Tibial nerve (tissue), 4 donors: ENCODE measurements around the gene MPEG1. TPM values are rescaled to one million over a fixed set of nuclear protein-coding genes. Genes with fewer than 3 reads are reported as not detected.
A peak's percentile ranks its signal among the peaks of the same experiment; 100 is the strongest.

ENCODE experiments used
- DNase-seq, 2 donors: peaks; one replicate each; pipeline ENCODE4 v3.0.0-alpha.2; 2019; ENCODE audit warnings: low spot score in 2 of 2
- H3K27ac ChIP-seq, 4 donors: fragments of 200-600 bp; sonication (generic) in 3 of 4; one replicate each; pipeline ENCODE4 v1.5.1; 2017 to 2019; ENCODE audit warnings: mild to moderate bottlenecking in 1 of 4
- H3K27me3 ChIP-seq, 2 donors: fragments of 200-600 bp; sonication (generic) in 1 of 2; one replicate each; pipeline versions ENCODE4 v1.5.1 to v1.6.0; 2017 to 2019
- H3K36me3 ChIP-seq, 3 donors: fragments of 200-600 bp; sonication (generic); one replicate each; pipeline ENCODE4 v1.5.1; 2018 to 2019
- H3K4me1 ChIP-seq, 4 donors: fragments of 200-600 bp; sonication (generic) in 3 of 4; one replicate each; pipeline ENCODE4 v1.5.1; 2017 to 2019
- H3K4me3 ChIP-seq, 4 donors: fragments of 200-600 bp; sonication (generic) in 3 of 4; one replicate each; pipeline ENCODE4 v1.5.1; 2017 to 2019; ENCODE audit warnings: mild to moderate bottlenecking in 1 of 4, moderate library complexity in 1 of 4
- H3K9me3 ChIP-seq, 4 donors: fragments of 200-600 bp; sonication (generic) in 3 of 4; one replicate each; pipeline ENCODE4 v1.5.1; 2017 to 2019
- EP300 ChIP-seq, 2 donors: sonication (generic); formaldehyde crosslinking; IDR thresholded peaks; one replicate each; pipeline ENCODE4 v1.6.1; 2017; ENCODE audit warnings: antibody characterized with exemption in 2 of 2, mild to moderate bottlenecking in 1 of 2
- POLR2A ChIP-seq, 2 donors: fragments of 450-650 bp; IDR thresholded peaks; one replicate each; pipeline ENCODE4 v1.6.1; 2017; ENCODE audit warnings: antibody characterized with exemption in 2 of 2, mild to moderate bottlenecking in 2 of 2, moderate library complexity in 2 of 2
- WGBS, 2 donors: methylation state at CpG; one replicate each; pipeline ENCODE4 v1.1.5; 2018; 5-methylcytosine and 5-hydroxymethylcytosine counted together
- total RNA-seq, 4 donors: library from RNA; depleted of rRNA; stranded (reverse); fragments of >200 nt; gene quantifications; one replicate each; pipeline ENCODE4 v1.1.0, GENCODE V29; 2016
- TF ChIP-seq, protein P1 (sequence below), 5 experiments: fragments of 200-600 bp in 3 of 5; fragments of 450-650 bp in 2 of 5; sonication (generic) in 3 of 5; IDR thresholded peaks; one replicate each; pipeline ENCODE4 v1.5.1; 2016 to 2019; ENCODE audit warnings: antibody characterized with exemption in 5 of 5, mild to moderate bottlenecking in 3 of 5, moderate library complexity in 2 of 5

MPEG1 gene
- total RNA-seq, 4 donors from 2014 or later, result 7.0 to 12.3 (median 9.6) TPM

DNA sequence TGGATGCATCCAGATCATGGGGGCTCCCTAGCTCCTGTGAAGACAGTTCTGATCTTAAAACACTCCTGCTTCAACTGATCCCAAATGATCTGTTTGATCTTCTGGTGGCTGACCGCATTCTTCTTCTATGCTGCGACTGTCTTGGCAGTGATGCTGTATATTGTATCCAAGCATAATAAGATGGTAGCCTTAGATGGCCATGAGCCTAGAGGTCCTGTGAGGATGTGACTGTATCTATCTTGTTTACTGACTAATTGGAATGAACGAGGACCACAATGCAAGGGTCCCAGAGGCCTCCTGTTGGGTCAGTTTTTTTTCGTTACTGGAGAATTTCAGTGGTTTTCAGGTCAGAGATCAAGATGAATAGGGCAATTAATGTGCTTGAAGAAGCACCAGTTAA is 7.1 kb upstream of the MPEG1 start:
- no peaks in the 10 kb centered on the region for H3K36me3 ChIP-seq
- no peaks in the 10 kb centered on the region for H3K9me3 ChIP-seq
- peak in 1 of 2 donors; percentile 48 for DNase-seq
- 46 to 61% methylated on average over 4 of the region's 4 CpGs for WGBS, 2 donors
- no peak overlapping the region for H3K4me3 ChIP-seq
- H3K27me3 ChIP-seq, result no peaks in the 10 kb centered on the region
- peaks cover 0 to 79% (median 24%) of the 10 kb centered on the region in 4 donors for H3K4me1 ChIP-seq
- H3K27ac ChIP-seq, result no peak overlapping the region
- TF ChIP-seq EP300 (IDR thresholded peaks at IDR 0.05) (peak in 1 of 2 donors; percentile 28), POLR2A (IDR thresholded peaks at IDR 0.05) (no peak)
- TF ChIP-seq, protein P1, sequence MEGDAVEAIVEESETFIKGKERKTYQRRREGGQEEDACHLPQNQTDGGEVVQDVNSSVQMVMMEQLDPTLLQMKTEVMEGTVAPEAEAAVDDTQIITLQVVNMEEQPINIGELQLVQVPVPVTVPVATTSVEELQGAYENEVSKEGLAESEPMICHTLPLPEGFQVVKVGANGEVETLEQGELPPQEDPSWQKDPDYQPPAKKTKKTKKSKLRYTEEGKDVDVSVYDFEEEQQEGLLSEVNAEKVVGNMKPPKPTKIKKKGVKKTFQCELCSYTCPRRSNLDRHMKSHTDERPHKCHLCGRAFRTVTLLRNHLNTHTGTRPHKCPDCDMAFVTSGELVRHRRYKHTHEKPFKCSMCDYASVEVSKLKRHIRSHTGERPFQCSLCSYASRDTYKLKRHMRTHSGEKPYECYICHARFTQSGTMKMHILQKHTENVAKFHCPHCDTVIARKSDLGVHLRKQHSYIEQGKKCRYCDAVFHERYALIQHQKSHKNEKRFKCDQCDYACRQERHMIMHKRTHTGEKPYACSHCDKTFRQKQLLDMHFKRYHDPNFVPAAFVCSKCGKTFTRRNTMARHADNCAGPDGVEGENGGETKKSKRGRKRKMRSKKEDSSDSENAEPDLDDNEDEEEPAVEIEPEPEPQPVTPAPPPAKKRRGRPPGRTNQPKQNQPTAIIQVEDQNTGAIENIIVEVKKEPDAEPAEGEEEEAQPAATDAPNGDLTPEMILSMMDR (IDR thresholded peaks at IDR 0.05), result no peak

DNA sequence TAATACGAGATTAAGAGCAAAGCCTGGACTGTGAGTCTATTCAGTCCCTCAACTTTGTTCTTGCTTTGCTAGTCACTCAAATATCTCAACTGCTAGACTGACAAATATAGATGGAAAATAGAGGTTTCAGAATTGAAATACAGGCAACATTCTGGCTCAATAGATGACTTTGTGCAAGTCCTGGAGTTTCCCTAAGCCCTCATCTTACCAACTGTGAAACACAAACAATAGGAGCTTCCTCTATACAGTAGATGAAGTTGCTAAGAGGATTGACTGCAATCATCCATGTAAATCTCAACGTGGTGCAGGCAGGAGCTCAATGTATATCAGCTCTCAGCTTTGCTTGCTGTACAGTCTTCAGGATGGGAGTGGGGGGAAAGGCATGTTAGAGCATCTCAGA is 6.2 kb upstream of the MPEG1 start:
- TF ChIP-seq, protein P1 (IDR thresholded peaks at IDR 0.05), result no peak
- no peak for TF ChIP-seq EP300 (IDR thresholded peaks at IDR 0.05)
- no peak for TF ChIP-seq POLR2A (IDR thresholded peaks at IDR 0.05)
- 68 to 69% methylated on average over 2 of the region's 2 CpGs for WGBS, 2 donors
- DNase-seq, result no peak
- no peaks in the 10 kb centered on the region for H3K9me3 ChIP-seq
- H3K27me3 ChIP-seq, result no peaks in the 10 kb centered on the region
- H3K4me3 ChIP-seq, result no peak overlapping the region
- peaks cover 0 to 69% (median 21%) of the 10 kb centered on the region in 4 donors for H3K4me1 ChIP-seq
- H3K27ac ChIP-seq, result no peak overlapping the region
- no peaks in the 10 kb centered on the region for H3K36me3 ChIP-seq

DNA sequence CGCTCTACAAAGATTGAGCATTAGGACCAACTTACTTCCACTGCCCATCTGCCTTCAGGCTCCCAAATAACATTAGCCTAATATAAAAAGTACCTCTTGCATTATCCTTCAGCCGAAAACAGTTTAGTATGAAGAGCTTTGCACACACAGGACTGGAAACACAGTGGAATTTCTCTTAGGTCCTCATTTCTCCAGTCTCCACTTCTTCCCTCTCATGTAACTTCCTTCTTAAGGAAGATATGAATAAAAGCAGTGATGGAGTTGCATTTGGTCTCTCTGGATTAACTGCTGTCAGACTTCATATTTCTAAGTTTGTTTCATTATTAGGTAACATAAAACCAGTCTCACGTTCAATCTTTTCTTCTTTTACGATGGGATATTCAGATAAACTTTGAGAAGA is 5.6 kb upstream of the MPEG1 start:
- Histone ChIP-seq H3K9me3 (no peaks in the 10 kb centered on the region), H3K36me3 (no peaks in the 10 kb centered on the region), H3K4me3 (no peak overlapping the region), H3K27ac (peak overlapping the region in 2 of 4 donors; percentile 73 to 82), H3K27me3 (no peaks in the 10 kb centered on the region), H3K4me1 (peaks cover 0 to 64% (median 19%) of the 10 kb centered on the region in 4 donors)
- no peak for DNase-seq
- 92% methylated on average over 4 of the region's 4 CpGs for WGBS, 2 donors
- TF ChIP-seq EP300 (IDR thresholded peaks at IDR 0.05) (no peak), POLR2A (IDR thresholded peaks at IDR 0.05) (no peak)
- TF ChIP-seq, protein P1 (IDR thresholded peaks at IDR 0.05), result no peak

DNA sequence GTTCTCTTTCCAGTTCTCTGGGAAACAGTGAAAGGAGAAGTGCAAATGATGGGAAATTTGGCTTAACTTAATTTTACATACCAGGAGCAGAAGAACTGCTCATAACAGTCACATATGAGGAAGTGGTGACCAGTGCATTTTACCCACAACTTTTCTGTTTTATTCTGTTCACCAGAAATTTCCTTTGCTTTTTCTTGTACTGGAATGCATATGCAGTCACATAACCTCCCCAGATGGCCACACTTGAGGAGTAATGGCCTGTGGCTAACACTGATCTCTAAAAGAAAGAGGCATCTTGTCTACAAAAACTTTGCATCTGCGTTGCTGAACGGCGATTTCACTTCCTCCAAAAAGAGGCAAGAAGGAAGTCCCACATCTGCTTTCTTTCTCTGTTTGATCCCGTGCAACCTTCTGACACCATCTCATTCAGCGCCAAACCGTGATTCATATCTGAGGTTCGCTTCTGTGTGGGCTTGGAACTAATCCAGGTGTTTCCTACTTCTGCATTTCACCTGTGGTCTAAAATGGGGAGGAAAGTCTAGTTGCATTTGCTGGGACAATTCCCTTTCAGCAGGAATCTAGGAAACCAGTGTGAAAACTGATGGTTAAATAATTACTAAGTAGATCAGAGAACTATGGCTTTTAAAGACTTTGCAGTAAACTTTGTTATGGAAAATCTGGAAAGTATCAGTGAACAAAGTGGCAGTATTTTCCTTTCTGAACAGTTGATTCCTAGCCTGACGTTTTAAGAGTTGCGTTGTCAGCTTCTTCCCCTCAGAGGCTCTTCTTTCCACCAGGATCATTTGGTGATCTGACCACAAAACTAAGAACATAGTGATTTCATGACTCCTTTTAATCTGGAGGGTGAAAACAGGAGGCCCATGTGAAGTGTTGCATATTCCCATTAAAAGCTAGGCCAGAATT is 4.2 kb upstream of the MPEG1 start:
- peak; percentile 53 to 89 for DNase-seq
- H3K9me3 ChIP-seq, result no peaks in the 10 kb centered on the region
- WGBS, 2 donors, result 32 to 44% methylated on average over 9 of the region's 9 CpGs
- H3K27ac ChIP-seq, result peak overlapping the region in 3 of 4 donors; percentile 31 to 82 (median 73)
- TF ChIP-seq, protein P1 (IDR thresholded peaks at IDR 0.05), result no peak
- peak in 1 of 2 donors; percentile 84 for TF ChIP-seq EP300 (IDR thresholded peaks at IDR 0.05)
- no peak overlapping the region for H3K4me3 ChIP-seq
- no peaks in the 10 kb centered on the region for H3K36me3 ChIP-seq
- peaks cover 0 to 54% (median 17%) of the 10 kb centered on the region in 4 donors for H3K4me1 ChIP-seq
- H3K27me3 ChIP-seq, result no peaks in the 10 kb centered on the region
